AG09319 (cell line): ENCODE results near the gene TWSG1.
"Not testable (repeated sequence)": the region's sequence is repeated elsewhere in the genome, so short reads cannot be mapped to it uniquely, and the experiment has no call there.

ENCODE experiments used
- DNase-seq: peaks from one replicate; pipeline ENCODE4 v3.0.0-alpha.2; 2010; ENCODE audit warnings: low read depth; ENCODE audit errors: extremely low read depth
- TF ChIP-seq, protein P1 (sequence below): IDR thresholded peaks from 2 replicates; pipeline ENCODE4 v1.5.1; 2011; ENCODE audit warnings: low read depth, mild to moderate bottlenecking, inconsistent platforms, low read length, moderate library complexity

The TWSG1 gene

DNA sequence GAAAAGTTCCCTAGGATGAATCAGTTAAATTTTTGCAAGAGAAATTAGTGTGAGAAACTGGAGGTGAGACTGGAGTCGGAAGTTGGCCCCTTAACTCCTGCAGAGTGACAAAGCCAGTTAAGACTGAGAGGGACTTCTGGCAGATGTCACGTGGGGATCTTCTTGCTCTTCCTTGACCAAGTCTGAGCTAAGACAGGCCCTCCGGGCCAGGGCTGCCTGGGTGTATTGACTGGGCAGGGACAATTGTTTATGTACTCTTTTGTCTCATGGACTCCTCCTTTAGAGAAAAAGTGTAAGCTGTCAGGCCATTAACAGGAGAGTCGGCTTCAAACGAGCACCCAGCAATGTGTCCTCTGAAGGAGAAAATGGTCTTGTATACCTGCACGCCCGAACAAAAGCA, 92.2 kb downstream of the TWSG1 start:
- DNase-seq: no peak
- TF ChIP-seq, protein P1, sequence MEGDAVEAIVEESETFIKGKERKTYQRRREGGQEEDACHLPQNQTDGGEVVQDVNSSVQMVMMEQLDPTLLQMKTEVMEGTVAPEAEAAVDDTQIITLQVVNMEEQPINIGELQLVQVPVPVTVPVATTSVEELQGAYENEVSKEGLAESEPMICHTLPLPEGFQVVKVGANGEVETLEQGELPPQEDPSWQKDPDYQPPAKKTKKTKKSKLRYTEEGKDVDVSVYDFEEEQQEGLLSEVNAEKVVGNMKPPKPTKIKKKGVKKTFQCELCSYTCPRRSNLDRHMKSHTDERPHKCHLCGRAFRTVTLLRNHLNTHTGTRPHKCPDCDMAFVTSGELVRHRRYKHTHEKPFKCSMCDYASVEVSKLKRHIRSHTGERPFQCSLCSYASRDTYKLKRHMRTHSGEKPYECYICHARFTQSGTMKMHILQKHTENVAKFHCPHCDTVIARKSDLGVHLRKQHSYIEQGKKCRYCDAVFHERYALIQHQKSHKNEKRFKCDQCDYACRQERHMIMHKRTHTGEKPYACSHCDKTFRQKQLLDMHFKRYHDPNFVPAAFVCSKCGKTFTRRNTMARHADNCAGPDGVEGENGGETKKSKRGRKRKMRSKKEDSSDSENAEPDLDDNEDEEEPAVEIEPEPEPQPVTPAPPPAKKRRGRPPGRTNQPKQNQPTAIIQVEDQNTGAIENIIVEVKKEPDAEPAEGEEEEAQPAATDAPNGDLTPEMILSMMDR: no peak

GRCh38 chr18:9428301-9428706, 93.7 kb downstream of the TWSG1 start:
- TF ChIP-seq, protein P1: no peak
- no peak for DNase-seq

DNA sequence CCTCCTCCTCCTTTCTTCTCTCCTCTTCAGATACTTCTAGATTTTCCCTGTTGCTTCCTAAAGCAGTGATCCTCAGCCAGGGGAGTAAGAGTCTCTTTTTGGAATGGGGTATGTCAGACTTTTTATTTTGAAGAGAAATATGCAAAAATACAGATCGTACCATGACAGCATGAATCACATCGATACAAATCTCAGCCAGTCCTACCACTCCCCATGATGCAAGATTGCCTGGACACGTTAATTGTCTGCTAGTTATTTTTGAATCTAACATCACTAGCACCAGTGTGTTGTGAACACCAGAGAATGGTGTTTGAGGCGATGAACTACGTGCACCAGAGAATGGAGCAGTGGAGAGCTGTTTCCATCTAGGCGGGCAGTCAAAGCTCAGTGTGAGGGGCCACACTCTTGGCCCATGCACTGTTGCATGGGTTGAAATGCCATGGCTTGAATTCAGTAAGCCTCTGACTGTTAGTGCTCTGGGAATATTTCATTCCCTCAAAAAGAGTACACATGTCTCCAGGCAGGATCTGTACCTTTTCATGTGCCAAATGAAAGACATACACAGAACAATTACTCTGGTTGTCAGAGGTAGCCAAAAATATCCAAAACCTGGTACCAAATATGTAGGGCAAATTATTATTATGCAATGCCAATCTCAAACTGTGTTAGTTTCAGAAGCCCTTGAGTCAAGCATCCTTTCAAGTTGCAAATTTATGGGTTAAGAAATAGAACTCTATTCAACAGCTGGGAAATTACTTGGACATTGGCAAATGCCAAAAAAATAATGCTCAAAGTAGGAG, 94.5 kb downstream of the TWSG1 start:
- no peak for DNase-seq
- TF ChIP-seq, protein P1: no peak

- TF ChIP-seq, protein P1: no peak
These were observed 95.1 kb downstream of the TWSG1 start for GRCh38 chr18:9429662-9429993.

GRCh38 chr18:9430315-9430714, 95.7 kb downstream of the TWSG1 start:
- DNase-seq: not testable (repeated sequence)

More at GRCh38 chr18:9429662-9429993, 95.1 kb downstream of the TWSG1 start:
- peak; percentile 41 for DNase-seq

- DNase-seq: no peak
- TF ChIP-seq, protein P1: no peak
These were observed 96.7 kb downstream of the TWSG1 start for GRCh38 chr18:9431296-9431695.

DNA sequence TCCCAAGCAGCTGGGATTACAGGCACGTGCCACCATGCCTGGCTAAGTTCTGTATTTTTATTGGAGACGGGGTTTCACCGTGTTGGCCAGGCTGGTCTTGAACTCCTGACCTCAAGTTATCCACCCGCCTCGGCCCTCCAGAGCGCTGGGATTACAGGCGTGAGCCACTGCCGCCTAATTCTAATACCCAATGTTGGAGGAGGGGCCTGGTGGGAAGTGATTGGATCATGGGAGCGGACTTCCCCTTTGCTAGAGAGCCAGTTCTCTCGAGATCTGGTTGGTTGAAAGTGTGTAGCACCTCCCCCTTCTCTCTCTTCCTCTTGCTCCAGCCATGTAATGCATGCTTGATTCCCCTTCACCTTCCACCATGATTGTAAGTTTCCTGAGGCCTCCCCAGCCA, 98.5 kb downstream of the TWSG1 start:
- not testable (repeated sequence) for DNase-seq

DNA sequence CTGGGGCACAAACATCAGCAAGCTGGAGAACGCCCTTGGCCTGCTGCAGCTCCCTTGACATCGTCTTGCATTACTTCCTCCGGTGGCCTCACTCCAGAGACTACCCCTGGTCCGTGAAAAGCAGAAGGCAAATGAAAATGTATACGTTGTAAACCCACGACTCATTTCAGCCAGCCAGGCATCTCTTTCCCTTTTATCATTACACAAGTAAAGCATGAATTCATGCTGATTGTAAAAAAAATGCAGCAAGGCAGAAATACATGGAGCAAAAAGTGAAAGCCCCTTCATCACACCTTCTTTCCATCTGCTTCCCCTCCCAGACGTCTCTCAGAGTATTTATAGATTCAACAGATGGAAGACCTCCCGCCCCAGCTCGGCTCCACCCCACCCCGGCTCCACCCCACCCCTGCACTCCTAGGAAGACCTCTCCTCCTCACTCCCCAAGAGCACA, 99.1 kb downstream of the TWSG1 start:
- no peak for DNase-seq
- TF ChIP-seq, protein P1: no peak
